Neural cell (in vitro differentiated cells): Measurements from ENCODE around the gene SLC51A. TPM values are rescaled to one million over a fixed set of nuclear protein-coding genes. Genes with fewer than 3 reads are reported as not detected.

Experiments
- H2AFZ ChIP-seq: fragments of 200-600, 300-800 bp; sonication (generic), shearing (Covaris generic); 2 replicates; pipeline ENCODE4 v1.6.0; 2014; ENCODE audit warnings: low read depth, mild to moderate bottlenecking, antibody characterized with exemption, low read length, moderate library complexity
- H3F3A ChIP-seq: fragments of 200-600 bp; shearing (Covaris generic); 2 replicates; pipeline ENCODE4 v1.6.1; 2016; ENCODE audit warnings: mild to moderate bottlenecking, moderate library complexity, mixed read lengths, antibody characterized with exemption, low read length; ENCODE audit not compliant: insufficient read depth, poor library complexity, severe bottlenecking
- H3K27ac ChIP-seq: fragments of 200-600, 300-800 bp; sonication (generic), shearing (Covaris generic); 2 replicates; pipeline ENCODE4 v1.5.1; 2014; ENCODE audit warnings: mild to moderate bottlenecking, low read length, moderate library complexity
- H3K27me3 ChIP-seq: fragments of 300-800, 200-600 bp; sonication (generic), shearing (Covaris generic); 2 replicates; pipeline ENCODE4 v1.6.0; 2014; ENCODE audit warnings: mild to moderate bottlenecking, low read depth, low read length, moderate library complexity; ENCODE audit not compliant: insufficient read depth
- H3K36me3 ChIP-seq: fragments of 300-800, 200-600 bp; sonication (generic), shearing (Covaris generic); 2 replicates; pipeline ENCODE4 v1.5.1; 2014; ENCODE audit warnings: mild to moderate bottlenecking, antibody characterized with exemption, low read length, moderate library complexity; ENCODE audit not compliant: insufficient read depth
- H3K4me2 ChIP-seq: fragments of 300-800, 200-600 bp; sonication (generic), shearing (Covaris generic); 2 replicates; pipeline ENCODE4 v1.6.0; 2014; ENCODE audit warnings: mild to moderate bottlenecking, low read length
- H3K4me3 ChIP-seq: fragments of 300-800, 200-600 bp; sonication (generic), shearing (Covaris generic); 2 replicates; pipeline ENCODE4 v1.5.1; 2014; ENCODE audit warnings: mild to moderate bottlenecking, low read length, moderate library complexity
- H3K79me2 ChIP-seq: fragments of 200-600 bp; shearing (Covaris generic); replicated peaks from 2 replicates; pipeline ENCODE4 v1.6.0; 2014; ENCODE audit warnings: mild to moderate bottlenecking, low read length, moderate library complexity; ENCODE audit not compliant: insufficient read depth
- H3K9ac ChIP-seq: fragments of 300-800, 200-600 bp; sonication (generic), shearing (Covaris generic); 2 replicates; pipeline ENCODE4 v1.6.1; 2016; ENCODE audit warnings: mild to moderate bottlenecking, low read length, mixed read lengths
- H3K9me2 ChIP-seq: fragments of 200-600 bp; shearing (Covaris generic); 2 replicates; pipeline ENCODE4 v1.6.1; 2016; ENCODE audit warnings: mild to moderate bottlenecking, low read length, mixed read lengths; ENCODE audit not compliant: insufficient read depth
- H3K9me3 ChIP-seq: fragments of 200-600, 300-800 bp; sonication (generic), shearing (Covaris generic); 2 replicates; pipeline ENCODE4 v1.6.1; 2016; ENCODE audit warnings: mild to moderate bottlenecking, mixed run types, low read length, moderate library complexity, mixed read lengths
- H4K20me1 ChIP-seq: fragments of 200-600 bp; shearing (Covaris generic); 2 replicates; pipeline ENCODE4 v1.6.1; 2016; ENCODE audit warnings: mild to moderate bottlenecking, mixed run types; ENCODE audit not compliant: insufficient read depth
- CTCF ChIP-seq: fragments of 450-650 bp; IDR thresholded peaks from 2 replicates; pipeline ENCODE4 v1.5.1; 2014; ENCODE audit warnings: antibody characterized with exemption, mild to moderate bottlenecking, moderate library complexity; ENCODE audit not compliant: poor library complexity, severe bottlenecking
- EP300 ChIP-seq: fragments of 450-650 bp; conservative IDR thresholded peaks from 2 replicates; pipeline ENCODE4 v1.6.1; 2014; ENCODE audit warnings: antibody characterized with exemption, mild to moderate bottlenecking, moderate library complexity; ENCODE audit not compliant: poor library complexity, severe bottlenecking
- EZH2 ChIP-seq: fragments of 200-600, 300-800 bp; shearing (Covaris generic), sonication (generic); IDR thresholded peaks from 2 replicates; pipeline ENCODE4 v1.6.1; 2014; ENCODE audit warnings: antibody characterized with exemption, low read length, borderline replicate concordance, mild to moderate bottlenecking; ENCODE audit not compliant: insufficient read depth, poor library complexity, severe bottlenecking
- MXI1 ChIP-seq: fragments of 450-650 bp; conservative IDR thresholded peaks from 2 replicates; pipeline ENCODE4 v1.6.1; 2014; ENCODE audit warnings: antibody characterized with exemption, mild to moderate bottlenecking; ENCODE audit not compliant: poor library complexity, severe bottlenecking
- POLR2AphosphoS5 ChIP-seq: IDR thresholded peaks from 2 replicates; pipeline ENCODE4 v1.6.1; 2012
- RAD21 ChIP-seq: fragments of 450-650 bp; conservative IDR thresholded peaks from 2 replicates; pipeline ENCODE4 v1.6.1; 2014; ENCODE audit warnings: antibody characterized with exemption, mild to moderate bottlenecking, moderate library complexity
- SMC3 ChIP-seq: fragments of 450-650 bp; conservative IDR thresholded peaks from 2 replicates; pipeline ENCODE4 v1.6.1; 2014; ENCODE audit warnings: antibody characterized with exemption, mild to moderate bottlenecking, moderate library complexity; ENCODE audit not compliant: poor library complexity
- TAF1 ChIP-seq: IDR thresholded peaks from 2 replicates; pipeline ENCODE4 v1.6.1; 2012; ENCODE audit warnings: low read depth
- polyA plus RNA-seq: library from polyadenylated mRNA; depleted of rRNA; stranded (reverse); fragments of >200 nt; gene quantifications from 2 replicates; pipeline ENCODE4 v1.2.3, GENCODE V29; 2014
- TF ChIP-seq, protein P1 (sequence below): IDR thresholded peaks from 2 replicates; pipeline ENCODE4 v1.6.1; 2012; ENCODE audit warnings: borderline replicate concordance

Gene SLC51A
- polyA plus RNA-seq, 1 donor from 2014 or later: not detected

DNA sequence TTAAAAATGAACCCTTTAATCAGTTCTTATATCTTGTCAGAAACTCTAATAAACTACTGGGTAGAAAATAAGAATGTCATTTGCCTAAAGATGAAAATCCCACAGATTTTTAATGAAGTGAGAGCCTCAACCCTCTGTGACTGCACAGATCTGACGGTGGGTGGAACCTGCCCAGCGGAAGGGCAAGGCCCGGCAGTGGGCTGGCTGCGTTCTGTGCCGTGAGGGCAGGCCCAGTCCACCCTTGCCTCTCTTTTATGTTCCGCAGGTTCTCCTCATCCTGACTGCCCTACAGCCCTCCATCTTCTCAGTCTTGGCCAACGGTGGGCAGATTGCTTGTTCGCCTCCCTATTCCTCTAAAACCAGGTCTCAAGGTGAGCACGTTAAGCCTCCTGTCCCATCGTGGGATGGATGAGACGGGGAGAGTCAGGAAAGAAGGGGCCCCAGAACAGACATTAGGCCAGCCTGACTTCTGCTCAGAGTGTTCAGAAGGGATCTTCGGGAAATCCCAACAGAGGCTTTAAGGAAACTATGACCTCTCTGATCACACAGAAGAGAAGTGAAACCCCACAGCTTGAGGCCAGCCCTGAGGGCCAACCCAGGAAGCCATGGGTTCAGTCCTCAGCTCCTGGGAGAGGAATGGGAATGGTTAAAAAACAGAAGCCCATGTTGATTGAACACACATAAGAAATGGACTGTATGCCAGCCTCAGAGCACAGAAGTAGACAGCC lies 16.0 kb downstream of the SLC51A start:
- Histone ChIP-seq H3K79me2 (no peaks in the 10 kb centered on the region), H3K27me3 (no peaks in the 10 kb centered on the region), H3K27ac (no peak overlapping the region), H3K9me3 (no peaks in the 10 kb centered on the region), H3K36me3 (no peaks in the 10 kb centered on the region), H3F3A (no peaks in the 10 kb centered on the region), H3K4me2 (no peak overlapping the region), H3K4me3 (no peak overlapping the region), H3K9ac (no peak overlapping the region), H2AFZ (no peak overlapping the region), H4K20me1 (no peaks in the 10 kb centered on the region), H3K9me2 (no peaks in the 10 kb centered on the region)
- TF ChIP-seq POLR2AphosphoS5 (no peak), RAD21 (no peak), CTCF (no peak), MXI1 (no peak), EP300 (no peak), EZH2 (no peak), SMC3 (no peak), TAF1 (no peak)
- TF ChIP-seq, protein P1, sequence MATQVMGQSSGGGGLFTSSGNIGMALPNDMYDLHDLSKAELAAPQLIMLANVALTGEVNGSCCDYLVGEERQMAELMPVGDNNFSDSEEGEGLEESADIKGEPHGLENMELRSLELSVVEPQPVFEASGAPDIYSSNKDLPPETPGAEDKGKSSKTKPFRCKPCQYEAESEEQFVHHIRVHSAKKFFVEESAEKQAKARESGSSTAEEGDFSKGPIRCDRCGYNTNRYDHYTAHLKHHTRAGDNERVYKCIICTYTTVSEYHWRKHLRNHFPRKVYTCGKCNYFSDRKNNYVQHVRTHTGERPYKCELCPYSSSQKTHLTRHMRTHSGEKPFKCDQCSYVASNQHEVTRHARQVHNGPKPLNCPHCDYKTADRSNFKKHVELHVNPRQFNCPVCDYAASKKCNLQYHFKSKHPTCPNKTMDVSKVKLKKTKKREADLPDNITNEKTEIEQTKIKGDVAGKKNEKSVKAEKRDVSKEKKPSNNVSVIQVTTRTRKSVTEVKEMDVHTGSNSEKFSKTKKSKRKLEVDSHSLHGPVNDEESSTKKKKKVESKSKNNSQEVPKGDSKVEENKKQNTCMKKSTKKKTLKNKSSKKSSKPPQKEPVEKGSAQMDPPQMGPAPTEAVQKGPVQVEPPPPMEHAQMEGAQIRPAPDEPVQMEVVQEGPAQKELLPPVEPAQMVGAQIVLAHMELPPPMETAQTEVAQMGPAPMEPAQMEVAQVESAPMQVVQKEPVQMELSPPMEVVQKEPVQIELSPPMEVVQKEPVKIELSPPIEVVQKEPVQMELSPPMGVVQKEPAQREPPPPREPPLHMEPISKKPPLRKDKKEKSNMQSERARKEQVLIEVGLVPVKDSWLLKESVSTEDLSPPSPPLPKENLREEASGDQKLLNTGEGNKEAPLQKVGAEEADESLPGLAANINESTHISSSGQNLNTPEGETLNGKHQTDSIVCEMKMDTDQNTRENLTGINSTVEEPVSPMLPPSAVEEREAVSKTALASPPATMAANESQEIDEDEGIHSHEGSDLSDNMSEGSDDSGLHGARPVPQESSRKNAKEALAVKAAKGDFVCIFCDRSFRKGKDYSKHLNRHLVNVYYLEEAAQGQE: no peak

GRCh38 chr3:196232882-196233251 lies 16.5 kb downstream of the SLC51A start:
- H3K9ac ChIP-seq: no peak overlapping the region
- no peak overlapping the region for H3K27ac ChIP-seq
- no peak overlapping the region for H2AFZ ChIP-seq
- H3K9me2 ChIP-seq: no peaks in the 10 kb centered on the region
- no peaks in the 10 kb centered on the region for H3K79me2 ChIP-seq
- H3K4me2 ChIP-seq: no peak overlapping the region
- H4K20me1 ChIP-seq: no peaks in the 10 kb centered on the region
- no peaks in the 10 kb centered on the region for H3K27me3 ChIP-seq
- H3K4me3 ChIP-seq: no peak overlapping the region
- TF ChIP-seq MXI1 (no peak), EP300 (no peak), RAD21 (no peak), CTCF (no peak), EZH2 (no peak)
- no peaks in the 10 kb centered on the region for H3F3A ChIP-seq
- H3K9me3 ChIP-seq: no peaks in the 10 kb centered on the region
- no peaks in the 10 kb centered on the region for H3K36me3 ChIP-seq
